ENCODE data around the gene GRM1.

Gene GRM1

GRCh38 chr6:146212781-146213180 is 183.9 kb downstream of the GRM1 start (continued):
- no peak for TF ChIP-seq OSR2 (tag by site-specific recombination; IDR thresholded peaks at IDR 0.05)
- TF ChIP-seq ZNF423 (tag by site-specific recombination; IDR thresholded peaks at IDR 0.05), result no peak

GRCh38 chr6:146219101-146219500 is 190.2 kb downstream of the GRM1 start:
- ChIA-PET POLR2A (no interaction called here), CTCF (no interaction called here)
- Histone ChIP-seq H3K4me1 (ENCODE audit: control insufficient read depth, insufficient read depth, low read length) (no peaks in the 10 kb centered on the region), H3K36me3 (ENCODE audit: control insufficient read depth in 2 of 2, insufficient read depth in 1 of 2, low read length in 2 of 2) (no peaks in the 10 kb centered on the region), H3K4me3 (ENCODE audit: low read depth, low read length) (no peak overlapping the region), H3K27ac (ENCODE audit: extremely low read depth, low read depth, low read length) (no peak overlapping the region), H3K9me3 (ENCODE audit: control insufficient read depth, insufficient read depth, low read depth, low read length) (no peaks in the 10 kb centered on the region)
- TF ChIP-seq ZNF549 (tag by site-specific recombination; IDR thresholded peaks at IDR 0.05) (no peak), SP2 (tag by site-specific recombination; IDR thresholded peaks at IDR 0.05) (no peak), ZNF777 (tag by site-specific recombination; IDR thresholded peaks at IDR 0.05; ENCODE audit: borderline replicate concordance) (no peak), ZEB2 (tag by site-specific recombination; IDR thresholded peaks at IDR 0.05) (no peak), ZNF239 (tag by site-specific recombination; IDR thresholded peaks at IDR 0.05) (no peak), HOXC10 (CRISPR knock-in tag; IDR thresholded peaks at IDR 0.05) (no peak), ZBTB8A (tag by site-specific recombination; IDR thresholded peaks at IDR 0.05) (no peak), INSM2 (tag by site-specific recombination; IDR thresholded peaks at IDR 0.05) (no peak), ZNF473 (tag by site-specific recombination; IDR thresholded peaks at IDR 0.05) (no peak), ZNF558 (tag by site-specific recombination; IDR thresholded peaks at IDR 0.05) (no peak), ZNF561 (tag by site-specific recombination; IDR thresholded peaks at IDR 0.05; ENCODE audit: borderline replicate concordance) (no peak), ZFP3 (tag by site-specific recombination; IDR thresholded peaks at IDR 0.05; ENCODE audit: low read depth) (no peak), OVOL3 (tag by site-specific recombination; IDR thresholded peaks at IDR 0.05) (no peak)

GRCh38 chr6:146224449-146224848 is 195.6 kb downstream of the GRM1 start:
- ChIA-PET CTCF (no interaction called here), POLR2A (no interaction called here)
- H3K4me3 ChIP-seq (ENCODE audit: low read depth, low read length), result no peak overlapping the region
- H3K27ac ChIP-seq (ENCODE audit: extremely low read depth, low read depth, low read length), result no peak overlapping the region
- no peak for TF ChIP-seq WT1 (tag by site-specific recombination; IDR thresholded peaks at IDR 0.05)
- no peak for TF ChIP-seq GFI1B (tag by site-specific recombination; IDR thresholded peaks at IDR 0.05)
- no peak for TF ChIP-seq ZNF701 (tag by site-specific recombination; IDR thresholded peaks at IDR 0.05)
- TF ChIP-seq ZNF239 (tag by site-specific recombination; IDR thresholded peaks at IDR 0.05), result no peak
- no peak for TF ChIP-seq CTCF (tag by site-specific recombination; IDR thresholded peaks at IDR 0.05)
- no peak for TF ChIP-seq ZNF623 (tag by site-specific recombination; IDR thresholded peaks at IDR 0.05)
- TF ChIP-seq ZNF664 (tag by site-specific recombination; IDR thresholded peaks at IDR 0.05), result no peak
- TF ChIP-seq, protein P1, sequence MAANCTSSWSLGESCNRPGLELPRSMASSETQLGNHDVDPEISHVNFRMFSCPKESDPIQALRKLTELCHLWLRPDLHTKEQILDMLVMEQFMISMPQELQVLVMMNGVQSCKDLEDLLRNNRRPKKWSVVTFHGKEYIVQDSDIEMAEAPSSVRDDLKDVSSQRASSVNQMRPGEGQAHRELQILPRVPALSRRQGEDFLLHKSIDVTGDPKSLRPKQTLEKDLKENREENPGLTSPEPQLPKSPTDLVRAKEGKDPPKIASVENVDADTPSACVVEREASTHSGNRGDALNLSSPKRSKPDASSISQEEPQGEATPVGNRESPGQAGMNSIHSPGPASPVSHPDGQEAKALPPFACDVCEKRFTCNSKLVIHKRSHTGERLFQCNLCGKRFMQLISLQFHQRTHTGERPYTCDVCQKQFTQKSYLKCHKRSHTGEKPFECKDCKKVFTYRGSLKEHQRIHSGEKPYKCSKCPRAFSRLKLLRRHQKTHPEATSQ (tag by site-specific recombination; IDR thresholded peaks at IDR 0.05), result no peak
- no peak for TF ChIP-seq HOXA7 (CRISPR knock-in tag; IDR thresholded peaks at IDR 0.05; ENCODE audit: borderline replicate concordance)
- TF ChIP-seq SCRT1 (tag by site-specific recombination; IDR thresholded peaks at IDR 0.05; ENCODE audit: borderline replicate concordance), result no peak
- TF ChIP-seq, protein P2, sequence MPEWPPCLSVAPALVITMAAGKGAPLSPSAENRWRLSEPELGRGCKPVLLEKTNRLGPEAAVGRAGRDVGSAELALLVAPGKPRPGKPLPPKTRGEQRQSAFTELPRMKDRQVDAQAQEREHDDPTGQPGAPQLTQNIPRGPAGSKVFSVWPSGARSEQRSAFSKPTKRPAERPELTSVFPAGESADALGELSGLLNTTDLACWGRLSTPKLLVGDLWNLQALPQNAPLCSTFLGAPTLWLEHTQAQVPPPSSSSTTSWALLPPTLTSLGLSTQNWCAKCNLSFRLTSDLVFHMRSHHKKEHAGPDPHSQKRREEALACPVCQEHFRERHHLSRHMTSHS (tag by site-specific recombination; IDR thresholded peaks at IDR 0.05), result no peak
- no peak for TF ChIP-seq ZNF580 (tag by site-specific recombination; IDR thresholded peaks at IDR 0.05)
- TF ChIP-seq ELK4 (IDR thresholded peaks at IDR 0.05; ENCODE audit: borderline replicate concordance, low read depth, low read length), result no peak
- TF ChIP-seq ZNF202 (tag by site-specific recombination; IDR thresholded peaks at IDR 0.05; ENCODE audit: borderline replicate concordance), result no peak
- TF ChIP-seq KLF10 (tag by site-specific recombination; IDR thresholded peaks at IDR 0.05), result no peak
- no peak for TF ChIP-seq SP3 (tag by site-specific recombination; IDR thresholded peaks at IDR 0.05)
- H3K36me3 ChIP-seq (ENCODE audit: control insufficient read depth in 2 of 2, insufficient read depth in 1 of 2, low read length in 2 of 2), result no peaks in the 10 kb centered on the region
- H3K4me1 ChIP-seq (ENCODE audit: control insufficient read depth, insufficient read depth, low read length), result no peaks in the 10 kb centered on the region
- H3K9me3 ChIP-seq (ENCODE audit: control insufficient read depth, insufficient read depth, low read depth, low read length), result no peaks in the 10 kb centered on the region

All from HEK293 (cell line).